GM12874 (cell line): ENCODE measurements around the gene MRPS26.

Source experiments
- TF ChIP-seq, protein P1 (sequence below): IDR thresholded peaks from 2 replicates; pipeline ENCODE4 v1.5.1; 2011; ENCODE audit warnings: low read depth, mild to moderate bottlenecking, control low read depth, low read length, moderate library complexity; ENCODE audit not compliant: insufficient read depth

Gene MRPS26

DNA sequence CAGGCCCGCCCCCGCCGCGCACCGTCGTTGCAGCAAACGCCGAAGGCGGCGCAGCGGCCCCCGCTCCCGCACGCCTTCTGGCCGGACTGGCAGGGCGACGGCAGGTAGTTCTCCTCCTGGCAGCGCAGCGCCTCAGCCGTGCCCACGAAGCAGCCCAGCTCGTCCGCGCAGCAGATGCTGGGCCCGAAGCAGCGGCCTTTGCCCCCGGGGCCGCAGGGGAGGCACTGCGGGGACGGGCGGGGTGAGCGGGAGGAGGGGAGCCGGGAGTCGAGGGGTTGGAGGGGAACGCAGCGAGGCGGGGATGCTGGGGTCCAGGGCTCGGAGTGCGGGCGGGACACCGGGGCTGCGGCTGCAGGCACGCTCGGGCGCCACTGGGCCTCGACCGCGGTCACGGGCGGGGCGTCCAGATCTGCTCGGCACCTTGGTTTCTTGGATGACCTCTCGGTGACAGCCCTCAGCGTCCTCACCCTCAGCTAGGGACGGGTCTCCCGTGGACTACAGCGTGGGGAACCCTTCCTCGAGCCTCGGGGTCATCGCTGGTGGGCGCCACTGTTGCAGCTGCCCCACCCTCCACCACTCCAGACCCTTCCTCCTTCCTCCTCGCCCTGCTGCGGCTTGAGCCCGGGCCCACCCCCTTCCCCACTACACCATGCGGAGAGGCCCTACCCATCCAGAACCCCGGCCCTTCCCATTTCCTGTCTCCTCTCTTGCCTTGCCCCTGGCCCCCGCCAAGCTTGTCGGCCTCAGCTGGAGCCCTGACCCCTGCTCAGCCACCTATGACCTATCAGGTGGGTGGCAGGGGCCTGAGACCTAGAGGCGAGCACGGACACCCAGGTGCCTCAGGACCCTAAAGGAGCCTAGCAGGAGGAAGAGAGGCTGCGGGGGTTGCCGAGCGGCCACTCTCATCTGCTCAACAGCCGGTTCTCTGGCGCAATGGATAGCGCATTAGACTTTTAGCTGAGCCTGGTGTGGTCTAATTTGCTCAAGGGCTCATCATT lies 37.4 kb downstream of the MRPS26 start:
- TF ChIP-seq, protein P1, sequence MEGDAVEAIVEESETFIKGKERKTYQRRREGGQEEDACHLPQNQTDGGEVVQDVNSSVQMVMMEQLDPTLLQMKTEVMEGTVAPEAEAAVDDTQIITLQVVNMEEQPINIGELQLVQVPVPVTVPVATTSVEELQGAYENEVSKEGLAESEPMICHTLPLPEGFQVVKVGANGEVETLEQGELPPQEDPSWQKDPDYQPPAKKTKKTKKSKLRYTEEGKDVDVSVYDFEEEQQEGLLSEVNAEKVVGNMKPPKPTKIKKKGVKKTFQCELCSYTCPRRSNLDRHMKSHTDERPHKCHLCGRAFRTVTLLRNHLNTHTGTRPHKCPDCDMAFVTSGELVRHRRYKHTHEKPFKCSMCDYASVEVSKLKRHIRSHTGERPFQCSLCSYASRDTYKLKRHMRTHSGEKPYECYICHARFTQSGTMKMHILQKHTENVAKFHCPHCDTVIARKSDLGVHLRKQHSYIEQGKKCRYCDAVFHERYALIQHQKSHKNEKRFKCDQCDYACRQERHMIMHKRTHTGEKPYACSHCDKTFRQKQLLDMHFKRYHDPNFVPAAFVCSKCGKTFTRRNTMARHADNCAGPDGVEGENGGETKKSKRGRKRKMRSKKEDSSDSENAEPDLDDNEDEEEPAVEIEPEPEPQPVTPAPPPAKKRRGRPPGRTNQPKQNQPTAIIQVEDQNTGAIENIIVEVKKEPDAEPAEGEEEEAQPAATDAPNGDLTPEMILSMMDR, result no peak

- TF ChIP-seq, protein P1, result no peak
Measured at GRCh38 chr20:3084283-3084985, 38.6 kb downstream of the MRPS26 start, which contains the start of gene AVP. Gene AVP (minus strand): TSS chr20:3084724. CDS start chr20:3084674, 50 bp downstream.

- TF ChIP-seq, protein P1, result no peak
Measured at GRCh38 chr20:3084986-3085360, 39.1 kb downstream of the MRPS26 start.

DNA sequence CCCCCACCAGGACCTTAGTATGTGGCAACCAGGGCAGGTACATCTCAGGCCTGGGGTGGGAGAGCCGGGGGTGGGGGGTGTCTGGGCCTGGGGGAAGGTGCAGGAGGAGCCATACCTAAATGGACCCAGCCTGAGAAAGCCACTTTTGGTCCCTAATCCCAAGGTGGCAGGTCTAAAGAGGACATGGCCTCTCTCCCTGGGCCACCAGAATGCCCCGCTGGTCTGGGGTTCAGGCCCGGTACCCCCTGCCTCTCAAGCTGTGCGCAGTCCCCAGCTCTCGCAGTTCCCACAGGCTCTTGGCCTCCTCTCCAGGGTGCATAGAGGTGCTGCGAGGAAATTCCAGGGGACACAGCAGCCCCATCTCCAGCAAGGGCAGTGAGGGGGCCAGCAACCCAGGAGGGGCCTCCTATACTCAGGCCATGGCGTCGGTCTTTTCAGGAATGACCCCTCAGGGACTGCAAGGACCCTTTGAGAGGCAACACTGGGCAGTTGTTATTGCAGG lies 39.8 kb downstream of the MRPS26 start:
- TF ChIP-seq, protein P1, result no peak

DNA sequence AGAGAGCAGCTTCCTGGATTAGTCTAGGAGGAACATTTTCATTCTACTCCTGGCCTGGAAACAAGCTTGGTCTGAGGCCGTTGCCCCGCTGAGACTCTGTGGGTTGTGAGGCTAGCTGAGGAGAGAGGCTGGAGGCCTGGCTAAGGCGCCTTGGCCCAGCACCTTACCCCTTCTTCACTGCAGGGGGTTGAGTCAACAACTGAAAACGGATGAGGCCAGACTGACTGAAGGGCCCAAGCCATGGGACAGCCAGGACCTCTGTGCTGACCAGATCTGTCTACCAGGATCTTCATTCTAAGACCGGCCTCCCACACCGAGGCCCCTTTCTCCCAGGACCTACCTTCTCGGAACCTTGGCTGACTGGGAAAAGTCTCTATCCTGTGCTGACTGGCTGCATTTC lies 42.2 kb downstream of the MRPS26 start:
- TF ChIP-seq, protein P1, result no peak

DNA sequence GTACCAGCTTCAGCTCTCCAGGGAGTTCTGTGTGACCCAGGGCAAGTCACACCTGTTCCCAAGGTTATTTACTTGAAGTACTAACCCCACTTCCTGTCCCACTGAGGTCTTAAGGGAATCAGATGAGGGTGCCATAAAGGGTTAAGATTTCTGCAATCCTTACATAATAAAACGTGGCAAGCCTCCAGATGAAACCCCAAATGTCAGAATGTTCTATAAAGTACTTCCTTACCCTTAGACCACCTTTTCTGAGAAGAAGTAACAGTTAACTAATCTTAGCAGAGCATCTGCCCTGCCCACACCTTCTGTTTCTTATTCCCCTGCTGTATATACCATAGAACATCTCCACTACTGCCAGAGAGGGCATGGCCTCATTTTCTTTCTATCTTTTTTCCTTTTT lies 44.7 kb downstream of the MRPS26 start:
- TF ChIP-seq, protein P1, result no peak
